Fibroblast of lung (primary cell): ENCODE measurements around the gene NKAIN2. TPM values are rescaled to one million over a fixed set of nuclear protein-coding genes. Genes with fewer than 3 reads are reported as not detected.

ENCODE experiments used
- DNase-seq, 2 donors: peaks; one replicate each; pipeline versions ENCODE4 v3.0.0 to v3.0.0-alpha.2; 2010; ENCODE audit warnings: low read depth in 2 of 2
- H2AFZ ChIP-seq: 2 replicates; pipeline ENCODE4 v1.5.1; 2012; ENCODE audit warnings: low read length, control low read depth, inconsistent platforms
- H3K27ac ChIP-seq: 2 replicates; pipeline ENCODE4 v1.5.1; 2011; ENCODE audit warnings: low read length, control low read depth; ENCODE audit not compliant: insufficient read depth
- H3K27me3 ChIP-seq: 2 replicates; pipeline ENCODE4 v1.5.1; 2011; ENCODE audit warnings: mild to moderate bottlenecking, low read length; ENCODE audit not compliant: control insufficient read depth, insufficient read depth
- H3K36me3 ChIP-seq: 2 replicates; pipeline ENCODE4 v1.5.1; 2011; ENCODE audit warnings: low read length; ENCODE audit not compliant: control insufficient read depth, insufficient read depth
- H3K4me1 ChIP-seq: 2 replicates; pipeline ENCODE4 v1.5.1; 2011; ENCODE audit warnings: low read length; ENCODE audit not compliant: control insufficient read depth, insufficient read depth; ENCODE audit errors: extremely low read depth
- H3K4me2 ChIP-seq: 2 replicates; pipeline ENCODE4 v1.5.1; 2011; ENCODE audit warnings: low read length, control low read depth; ENCODE audit not compliant: insufficient read depth; ENCODE audit errors: extremely low read depth
- H3K4me3 ChIP-seq, 4 experiments: fragments of 200-600 bp in 1 of 4; sonication (generic) in 1 of 4; replicated peaks in 1 of 4; 2 replicates each; pipeline ENCODE4 v1.5.1; 2011 to 2016; ENCODE audit warnings: low read length in 4 of 4, low read depth in 3 of 4, mild to moderate bottlenecking in 3 of 4, control low read depth in 2 of 4, inconsistent platforms in 1 of 4, mixed read lengths in 1 of 4; ENCODE audit not compliant: insufficient read depth in 1 of 4; ENCODE audit errors: control extremely low read depth in 1 of 4
- H3K79me2 ChIP-seq: 2 replicates; pipeline ENCODE4 v1.5.1; 2012; ENCODE audit warnings: mild to moderate bottlenecking, low read length, inconsistent platforms; ENCODE audit not compliant: control insufficient read depth, insufficient read depth
- H3K9ac ChIP-seq: 2 replicates; pipeline ENCODE4 v1.5.1; 2011; ENCODE audit warnings: mild to moderate bottlenecking, low read length, control low read depth; ENCODE audit not compliant: insufficient read depth
- H3K9me3 ChIP-seq: 2 replicates; pipeline ENCODE4 v1.5.1; 2012; ENCODE audit warnings: low read depth, low read length; ENCODE audit not compliant: control insufficient read depth, insufficient read depth
- H4K20me1 ChIP-seq: 2 replicates; pipeline ENCODE4 v1.5.1; 2011; ENCODE audit warnings: low read length; ENCODE audit not compliant: control insufficient read depth, insufficient read depth; ENCODE audit errors: extremely low read depth
- EZH2 ChIP-seq: IDR thresholded peaks from 2 replicates; pipeline ENCODE4 v1.5.1; 2012; ENCODE audit warnings: low read length, control low read depth, mild to moderate bottlenecking; ENCODE audit errors: missing control alignments
- polyA plus RNA-seq, 2 donors: library from polyadenylated mRNA; depleted of rRNA in 1 of 2; stranded (reverse) in 1 of 2; unstranded in 1 of 2; fragments of >200 nt; gene quantifications; 2 replicates each; pipeline ENCODE4 v1.2.1, GENCODE V29; 2011 to 2012; ENCODE audit warnings: missing spikeins in 1 of 2
- total RNA-seq: library from RNA; depleted of rRNA; stranded (reverse); fragments of >200 nt; gene quantifications from 2 replicates; pipeline ENCODE4 v1.2.1, GENCODE V29; 2014
- TF ChIP-seq, protein P1 (sequence below), 2 donors: IDR thresholded peaks in 1 of 2; conservative IDR thresholded peaks in 1 of 2; 1 replicate in 1 of 2; 2 replicates in 1 of 2; pipeline ENCODE4 v1.5.1; 2011 to 2012; ENCODE audit warnings: low read length in 2 of 2, control low read depth in 1 of 2, inconsistent platforms in 1 of 2, low read depth in 1 of 2, mild to moderate bottlenecking in 1 of 2

The NKAIN2 gene
- total and polyA plus RNA-seq, 2 donors (not counting 1 experiment from before 2014, with no cell fraction given), result not detected

- Histone ChIP-seq H3K27ac (no peak overlapping the region), H3K27me3 (no peaks in the 10 kb centered on the region), H3K9ac (no peak overlapping the region), H3K9me3 (no peaks in the 10 kb centered on the region), H3K36me3 (no peaks in the 10 kb centered on the region), H3K4me1 (no peaks in the 10 kb centered on the region), H3K4me3 (no peak overlapping the region), H2AFZ (no peak overlapping the region), H4K20me1 (no peaks in the 10 kb centered on the region), H3K4me2 (no peak overlapping the region), H3K79me2 (no peaks in the 10 kb centered on the region)
- DNase-seq, result no peak
- TF ChIP-seq EZH2, result no peak
- TF ChIP-seq, protein P1, sequence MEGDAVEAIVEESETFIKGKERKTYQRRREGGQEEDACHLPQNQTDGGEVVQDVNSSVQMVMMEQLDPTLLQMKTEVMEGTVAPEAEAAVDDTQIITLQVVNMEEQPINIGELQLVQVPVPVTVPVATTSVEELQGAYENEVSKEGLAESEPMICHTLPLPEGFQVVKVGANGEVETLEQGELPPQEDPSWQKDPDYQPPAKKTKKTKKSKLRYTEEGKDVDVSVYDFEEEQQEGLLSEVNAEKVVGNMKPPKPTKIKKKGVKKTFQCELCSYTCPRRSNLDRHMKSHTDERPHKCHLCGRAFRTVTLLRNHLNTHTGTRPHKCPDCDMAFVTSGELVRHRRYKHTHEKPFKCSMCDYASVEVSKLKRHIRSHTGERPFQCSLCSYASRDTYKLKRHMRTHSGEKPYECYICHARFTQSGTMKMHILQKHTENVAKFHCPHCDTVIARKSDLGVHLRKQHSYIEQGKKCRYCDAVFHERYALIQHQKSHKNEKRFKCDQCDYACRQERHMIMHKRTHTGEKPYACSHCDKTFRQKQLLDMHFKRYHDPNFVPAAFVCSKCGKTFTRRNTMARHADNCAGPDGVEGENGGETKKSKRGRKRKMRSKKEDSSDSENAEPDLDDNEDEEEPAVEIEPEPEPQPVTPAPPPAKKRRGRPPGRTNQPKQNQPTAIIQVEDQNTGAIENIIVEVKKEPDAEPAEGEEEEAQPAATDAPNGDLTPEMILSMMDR (conservative IDR thresholded peaks at IDR 0.05 in 1 of 2, IDR thresholded peaks at IDR 0.05 in 1 of 2; ENCODE audit: low read depth in 1 of 2, low read length in 2 of 2), result no peak
These were observed 344.7 kb downstream of the NKAIN2 start for GRCh38 chr6:124148236-124148957.

DNA sequence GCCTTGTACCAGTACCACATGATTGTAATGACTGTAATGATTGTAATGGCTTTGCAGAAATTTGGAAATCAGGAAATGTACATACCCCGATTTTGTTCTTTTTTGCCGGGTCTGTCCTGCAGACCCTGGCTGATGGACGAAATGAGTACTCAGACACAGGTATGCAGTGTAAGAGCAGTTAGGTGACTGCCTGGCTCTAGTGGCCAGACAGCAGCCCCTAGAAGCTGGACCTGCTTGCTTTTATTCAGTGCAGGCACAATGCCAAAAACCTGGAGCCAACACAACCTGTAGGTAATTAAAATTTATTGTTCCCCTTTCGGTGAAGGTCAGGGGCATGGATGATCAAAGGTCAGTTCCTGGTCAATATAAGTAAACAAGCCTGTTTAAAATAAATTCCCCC lies 346.0 kb downstream of the NKAIN2 start:
- Histone ChIP-seq H2AFZ (no peak overlapping the region), H3K79me2 (no peaks in the 10 kb centered on the region), H3K27me3 (no peaks in the 10 kb centered on the region), H3K36me3 (no peaks in the 10 kb centered on the region), H3K4me2 (no peak overlapping the region), H3K9ac (no peak overlapping the region), H3K9me3 (no peaks in the 10 kb centered on the region), H4K20me1 (no peaks in the 10 kb centered on the region), H3K4me3 (no peak overlapping the region), H3K4me1 (no peaks in the 10 kb centered on the region), H3K27ac (no peak overlapping the region)
- DNase-seq, result no peak
- TF ChIP-seq EZH2, result no peak
- TF ChIP-seq, protein P1 (conservative IDR thresholded peaks at IDR 0.05 in 1 of 2, IDR thresholded peaks at IDR 0.05 in 1 of 2; ENCODE audit: low read depth in 1 of 2, low read length in 2 of 2), result no peak

- TF ChIP-seq EZH2, result no peak
- TF ChIP-seq, protein P1 (conservative IDR thresholded peaks at IDR 0.05 in 1 of 2, IDR thresholded peaks at IDR 0.05 in 1 of 2; ENCODE audit: low read depth in 1 of 2, low read length in 2 of 2), result no peak
These were observed 354.4 kb downstream of the NKAIN2 start for GRCh38 chr6:124158024-124158423.

More at GRCh38 chr6:124158024-124158423, 354.4 kb downstream of the NKAIN2 start:
- H3K4me2 ChIP-seq, result no peak overlapping the region
- DNase-seq, result no peak
- H3K27me3 ChIP-seq, result no peaks in the 10 kb centered on the region
- no peaks in the 10 kb centered on the region for H3K4me1 ChIP-seq
- H3K27ac ChIP-seq, result no peak overlapping the region
- no peaks in the 10 kb centered on the region for H4K20me1 ChIP-seq
- no peaks in the 10 kb centered on the region for H3K9me3 ChIP-seq
- no peak overlapping the region for H2AFZ ChIP-seq
- no peaks in the 10 kb centered on the region for H3K79me2 ChIP-seq
- no peak overlapping the region for H3K9ac ChIP-seq
- no peak overlapping the region for H3K4me3 ChIP-seq
- H3K36me3 ChIP-seq, result no peaks in the 10 kb centered on the region
